HT1080 (cell line): ENCODE data around the gene KRTAP5-9. TPM values are rescaled to one million over a fixed set of nuclear protein-coding genes. Genes with fewer than 3 reads are reported as not detected.
"Not testable (repeated sequence)": the region's sequence is repeated elsewhere in the genome, so short reads cannot be mapped to it uniquely, and the experiment has no call there.

Experiments
- DNase-seq: peaks from one replicate; pipeline ENCODE4 v3.0.0-alpha.2; 2015; ENCODE audit warnings: low read depth
- total RNA-seq: library from RNA; depleted of rRNA; stranded (reverse); fragments of >200 nt; shearing (Covaris generic); gene quantifications from 2 replicates; pipeline ENCODE4 v1.2.3, GENCODE V29; 2014

Gene KRTAP5-9
- total RNA-seq, 1 experiment from 2014 or later: not detected

DNA sequence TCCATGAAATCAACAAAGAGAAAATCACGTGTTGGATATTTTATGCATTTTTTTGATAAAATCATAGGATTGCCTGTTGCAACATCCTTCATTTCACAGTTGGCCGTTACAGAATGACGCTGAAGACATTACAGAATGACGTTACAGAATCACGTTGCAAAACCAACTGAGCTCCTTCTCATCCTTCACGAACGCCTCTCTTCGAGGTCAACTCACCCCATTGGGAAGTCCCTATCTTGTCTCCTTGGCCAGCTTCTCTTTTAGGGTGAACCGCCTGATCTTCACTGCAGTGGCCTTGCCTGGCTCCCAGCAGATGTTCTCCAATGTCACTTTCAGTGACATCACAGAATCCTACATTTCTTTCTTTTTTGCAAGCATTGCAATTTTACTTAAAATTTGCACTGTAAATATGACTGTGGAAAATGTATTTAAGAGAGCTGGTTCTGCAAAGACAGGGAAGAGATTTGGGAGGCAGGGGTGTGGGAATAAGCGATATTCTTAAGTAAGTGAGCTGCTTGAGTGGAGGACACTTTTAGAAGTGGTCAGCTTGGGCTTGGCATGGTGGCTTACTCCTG is 16.1 kb upstream of the KRTAP5-9 start:
- no peak for DNase-seq

DNA sequence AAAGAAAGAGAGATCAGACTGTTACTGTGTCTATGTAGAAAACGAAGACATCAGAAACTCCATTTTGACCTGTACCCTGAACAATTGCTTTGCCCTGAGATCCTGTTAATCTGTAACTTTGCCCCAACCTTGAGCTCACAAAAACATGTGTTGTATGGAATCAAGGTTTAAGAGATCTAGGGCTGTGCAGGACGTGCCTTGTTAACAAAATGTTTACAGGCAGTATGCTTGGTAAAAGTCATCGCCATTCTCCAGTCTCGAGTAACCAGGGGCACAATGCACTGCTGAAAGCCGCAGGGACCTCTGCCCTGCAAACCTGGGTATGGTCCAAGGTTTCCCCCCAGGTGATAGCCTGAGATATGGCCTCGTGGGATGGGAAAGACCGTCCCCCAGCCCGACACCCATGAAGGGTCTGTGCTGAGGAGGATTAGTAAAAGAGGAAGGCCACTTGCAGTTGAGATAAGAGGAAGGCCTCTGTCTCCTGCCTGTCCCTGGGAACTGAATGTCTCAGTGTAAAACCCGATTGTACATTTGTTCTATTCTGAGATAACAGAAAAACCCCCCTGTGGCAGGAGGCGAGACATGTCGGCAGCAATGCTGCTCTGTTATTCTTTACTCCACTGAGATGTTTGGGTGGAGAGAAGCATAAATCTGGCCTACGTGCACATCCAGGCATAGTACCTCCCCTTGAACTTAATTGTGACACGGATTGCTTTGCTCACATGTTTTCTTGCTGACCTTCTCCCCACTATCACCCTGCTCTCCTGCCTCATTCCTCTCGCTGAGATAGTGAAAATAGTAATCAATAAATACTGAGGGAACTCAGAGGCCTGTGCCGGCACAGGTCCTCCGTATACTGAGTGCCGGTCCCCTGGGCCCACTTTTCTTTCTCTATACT is 13.3 kb upstream of the KRTAP5-9 start:
- not testable (repeated sequence) for DNase-seq

DNA sequence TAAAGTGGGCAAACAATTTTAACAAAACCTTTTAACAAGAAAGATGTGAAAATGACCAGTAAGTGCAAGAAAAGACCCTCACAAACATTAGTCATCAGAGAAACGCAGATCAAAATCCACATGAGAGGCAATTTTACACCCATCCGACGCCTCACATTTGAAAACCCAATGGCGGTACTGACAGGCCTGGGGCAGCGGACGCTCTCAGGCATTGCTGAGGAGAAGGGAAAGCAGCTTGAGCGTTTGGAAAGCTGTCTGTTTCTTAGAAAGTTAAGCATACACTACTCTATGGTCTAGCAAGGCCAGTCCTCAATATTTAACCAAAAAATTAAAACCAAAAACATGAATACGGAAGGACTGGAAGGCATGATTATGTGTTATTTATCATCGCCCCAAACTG is 12.4 kb upstream of the KRTAP5-9 start:
- DNase-seq: no peak

GRCh38 chr11:71537537-71537936 is 10.7 kb upstream of the KRTAP5-9 start:
- no peak for DNase-seq

GRCh38 chr11:71537977-71538665 is 10.1 kb upstream of the KRTAP5-9 start, which contains the start of gene KRTAP5-8:
Gene KRTAP5-8 (plus strand): TSS chr11:71538025. CDS start chr11:71538056, 31 bp downstream.
- DNase-seq: not testable (repeated sequence)

DNA sequence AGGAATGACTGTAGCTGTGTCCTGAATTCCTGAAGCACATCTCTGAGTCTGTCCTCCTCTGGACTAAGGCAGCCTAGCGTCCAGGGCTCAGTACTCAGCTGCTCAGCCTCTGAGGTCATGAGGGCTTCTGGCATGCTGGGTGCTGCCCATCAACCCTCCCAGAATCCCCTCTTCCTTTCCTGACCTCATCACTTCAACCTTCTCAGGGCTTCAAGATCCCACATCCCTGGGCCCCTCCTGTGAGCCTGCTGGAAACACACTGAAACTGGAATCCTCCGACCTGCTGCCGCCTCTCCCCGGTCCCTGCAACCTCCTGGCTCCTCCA is 9.6 kb upstream of the KRTAP5-9 start:
- no peak for DNase-seq

DNA sequence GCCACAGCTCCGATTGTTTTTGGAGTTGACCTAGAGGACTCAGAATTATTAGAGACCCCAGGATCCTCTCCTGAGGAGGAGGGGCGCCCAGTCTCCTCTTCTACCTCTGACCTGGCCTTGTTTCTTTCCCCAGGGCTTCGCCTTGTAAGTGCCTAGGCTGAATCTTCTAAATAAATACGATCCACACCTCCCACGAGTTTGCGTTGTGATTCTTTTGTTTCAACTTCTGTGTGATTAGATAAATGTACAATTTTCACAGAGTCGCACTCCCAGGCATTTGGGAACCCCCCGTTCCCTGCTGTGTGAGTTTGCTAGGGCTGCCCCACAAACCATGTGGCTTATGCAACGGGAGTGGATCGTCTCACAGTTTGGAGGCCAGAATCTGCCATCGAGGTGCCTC is 9.2 kb upstream of the KRTAP5-9 start:
- no peak for DNase-seq

DNA sequence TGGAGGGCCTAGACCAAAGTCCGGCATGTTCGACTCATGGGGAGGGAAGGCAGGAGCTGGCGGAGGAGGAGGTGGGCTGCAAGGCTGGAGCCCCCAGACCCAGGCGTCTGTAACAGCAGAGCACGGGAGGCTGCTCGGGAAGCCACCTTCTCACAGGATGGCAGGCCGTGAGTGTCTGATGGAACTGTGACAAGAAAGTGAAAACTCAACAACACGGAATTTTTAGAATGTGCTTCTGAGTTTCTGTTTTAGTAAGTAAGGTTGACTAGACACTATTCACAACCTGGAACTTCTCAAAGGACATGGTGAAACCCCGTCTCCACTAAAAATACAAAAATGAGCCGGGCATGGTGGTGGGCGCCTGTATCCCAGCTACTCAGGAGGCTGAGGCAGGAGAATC is 8.2 kb upstream of the KRTAP5-9 start:
- not testable (repeated sequence) for DNase-seq

DNA sequence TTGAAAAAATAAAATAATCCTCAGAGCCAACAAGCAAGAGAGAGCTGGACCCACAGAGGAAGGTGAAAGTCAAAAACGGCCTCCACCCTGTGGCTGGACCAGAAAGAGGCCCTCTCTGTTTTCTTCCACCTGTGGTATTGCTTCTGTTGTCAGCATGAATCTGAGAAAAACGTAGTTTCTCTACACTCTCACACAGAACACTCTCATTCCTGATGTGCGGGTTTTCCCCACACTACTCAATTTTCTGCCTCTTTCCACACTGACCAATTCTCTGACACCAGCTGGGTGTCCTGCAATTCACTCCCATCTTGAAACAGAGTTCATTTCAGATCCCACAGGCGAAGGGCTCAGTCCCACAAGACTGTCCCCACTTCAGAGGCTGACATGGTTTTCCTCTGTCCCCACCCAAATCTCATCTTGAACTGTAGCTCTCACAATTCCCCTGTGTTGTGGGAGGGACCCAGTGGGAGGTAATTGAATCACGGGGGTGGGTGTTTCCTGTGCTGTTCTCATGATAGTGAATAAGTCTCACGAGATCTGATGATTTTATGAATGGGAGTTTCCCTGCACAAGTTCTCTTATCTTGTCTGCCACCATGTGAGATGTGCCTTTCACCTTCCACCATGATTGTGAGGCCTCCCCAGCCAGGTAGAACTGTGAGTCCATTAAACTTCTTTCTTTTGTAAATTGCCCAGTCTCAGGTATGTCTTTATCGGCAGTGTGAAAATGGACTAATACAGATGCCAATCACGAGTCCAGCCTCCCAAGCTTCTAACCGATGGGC is 7.5 kb upstream of the KRTAP5-9 start:
- DNase-seq: not testable (repeated sequence)

DNA sequence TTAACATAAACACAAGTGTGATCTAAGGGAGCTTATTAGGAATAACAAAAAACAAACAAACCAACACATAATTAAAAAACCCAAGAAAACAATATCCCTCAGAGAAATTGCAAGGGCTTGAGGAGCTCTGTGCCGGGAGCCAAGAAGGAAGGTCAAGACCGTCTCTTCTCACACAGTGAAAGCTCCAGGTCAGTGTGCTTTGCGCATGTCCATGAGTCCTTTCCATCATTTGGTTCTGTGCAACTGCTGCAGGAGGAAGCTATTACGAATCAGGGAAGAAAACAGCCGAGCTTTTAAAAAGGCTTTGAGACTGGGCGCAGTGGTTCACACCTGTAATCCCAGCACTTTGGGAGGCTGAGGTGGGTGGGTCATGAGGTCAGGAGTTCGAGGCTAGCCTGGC is 5.8 kb upstream of the KRTAP5-9 start:
- no peak for DNase-seq

- DNase-seq: no peak
These were observed 5.1 kb upstream of the KRTAP5-9 start for GRCh38 chr11:71542879-71543777.

- no peak for DNase-seq
These were observed 4.4 kb upstream of the KRTAP5-9 start for GRCh38 chr11:71543866-71544265.

GRCh38 chr11:71544525-71545214 is 3.5 kb upstream of the KRTAP5-9 start:
- DNase-seq: no peak

DNA sequence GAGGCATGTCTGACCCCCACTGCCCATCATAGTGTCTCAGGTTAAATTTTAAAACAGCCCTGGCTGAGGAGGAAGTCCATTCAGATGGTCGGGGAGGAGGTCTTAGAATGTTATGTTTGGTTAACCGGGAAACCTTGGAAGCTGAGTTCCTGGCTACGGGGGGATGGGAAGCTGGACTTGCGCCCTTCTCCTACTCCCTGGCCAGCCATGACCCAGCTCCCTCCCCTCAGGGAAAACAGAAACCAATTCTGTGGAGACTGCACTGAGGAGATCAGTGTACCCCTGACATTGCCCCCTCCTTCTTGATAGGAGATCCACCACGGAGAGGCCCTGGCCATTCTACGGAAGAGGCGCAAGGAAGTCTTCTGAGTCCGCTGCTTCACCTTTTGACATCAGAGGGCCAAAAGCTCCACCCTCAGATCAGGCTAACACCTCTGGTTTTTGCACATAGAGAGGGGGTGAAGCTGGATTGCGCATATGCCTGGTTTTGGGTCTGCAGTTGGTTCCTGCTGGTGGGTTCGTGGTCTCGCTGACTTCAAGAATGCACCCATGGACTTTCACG is 2.7 kb upstream of the KRTAP5-9 start:
- DNase-seq: no peak

DNA sequence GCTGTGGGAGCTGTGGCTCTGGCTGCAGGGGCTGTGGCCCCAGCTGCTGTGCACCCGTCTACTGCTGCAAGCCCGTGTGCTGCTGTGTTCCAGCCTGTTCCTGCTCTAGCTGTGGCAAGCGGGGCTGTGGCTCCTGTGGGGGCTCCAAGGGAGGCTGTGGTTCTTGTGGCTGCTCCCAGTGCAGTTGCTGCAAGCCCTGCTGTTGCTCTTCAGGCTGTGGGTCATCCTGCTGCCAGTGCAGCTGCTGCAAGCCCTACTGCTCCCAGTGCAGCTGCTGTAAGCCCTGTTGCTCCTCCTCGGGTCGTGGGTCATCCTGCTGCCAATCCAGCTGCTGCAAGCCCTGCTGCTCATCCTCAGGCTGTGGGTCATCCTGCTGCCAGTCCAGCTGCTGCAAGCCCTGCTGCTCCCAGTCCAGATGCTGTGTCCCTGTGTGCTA is 514 bp downstream of the KRTAP5-9 start:
- DNase-seq: no peak

DNA sequence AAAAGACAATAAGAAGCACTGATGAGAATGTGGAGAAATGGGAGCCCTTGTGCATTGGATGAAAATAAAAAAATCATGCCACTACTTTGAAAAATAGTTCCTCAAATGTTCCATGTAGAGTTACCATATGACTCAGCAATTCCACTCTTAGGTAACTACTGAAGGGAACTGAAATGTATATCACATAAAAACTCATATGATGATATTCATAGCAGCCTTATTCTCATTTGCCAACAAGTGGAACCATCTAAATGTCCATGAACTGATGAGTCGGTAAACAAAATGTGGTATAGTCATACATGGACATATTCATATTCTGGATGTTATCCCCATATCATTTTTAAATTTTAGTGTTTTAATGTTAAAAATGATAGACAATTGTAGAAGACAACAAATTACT is 3.5 kb downstream of the KRTAP5-9 start:
- DNase-seq: no peak

DNA sequence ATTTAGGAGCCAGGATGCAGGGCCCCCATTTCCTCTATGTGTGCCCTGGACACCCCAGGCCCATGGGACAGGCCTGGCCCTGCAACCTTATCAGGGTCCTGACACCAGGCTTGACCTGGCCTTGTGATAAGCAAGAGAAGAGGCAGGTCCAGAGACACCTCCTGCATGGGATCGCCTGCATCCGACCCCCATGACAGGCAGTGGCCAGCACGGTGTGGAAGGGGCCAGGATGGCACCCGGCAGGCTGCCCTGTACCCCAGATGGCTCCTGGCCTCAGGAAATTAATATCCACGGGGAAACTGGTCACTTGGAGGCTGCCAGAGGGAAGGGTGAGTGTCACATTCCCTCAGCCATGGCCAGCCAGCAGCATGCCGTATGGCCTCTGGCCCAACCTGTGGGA is 6.8 kb downstream of the KRTAP5-9 start:
- DNase-seq: no peak

DNA sequence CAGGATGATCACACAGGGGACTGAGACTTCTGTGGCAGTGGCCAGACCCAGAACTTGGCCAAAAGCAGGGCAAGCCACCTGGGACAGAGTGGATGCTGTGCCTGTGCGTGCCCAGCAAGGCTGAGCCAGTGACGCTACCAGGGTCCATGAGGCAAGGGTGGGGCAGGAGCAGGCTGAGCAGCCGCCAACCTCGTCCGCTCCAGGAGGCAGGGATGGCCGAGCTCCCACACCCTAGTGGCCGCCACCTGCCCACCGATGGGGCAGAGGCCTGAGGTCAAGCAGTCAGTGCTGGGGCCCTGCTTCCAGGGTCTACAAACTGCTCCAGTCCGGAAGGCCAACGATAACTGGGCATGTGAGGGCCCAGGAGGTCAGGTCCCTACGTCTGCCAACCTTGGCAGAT is 7.3 kb downstream of the KRTAP5-9 start:
- DNase-seq: no peak

- no peak for DNase-seq
These were observed 7.8 kb downstream of the KRTAP5-9 start for GRCh38 chr11:71556018-71556417.

DNA sequence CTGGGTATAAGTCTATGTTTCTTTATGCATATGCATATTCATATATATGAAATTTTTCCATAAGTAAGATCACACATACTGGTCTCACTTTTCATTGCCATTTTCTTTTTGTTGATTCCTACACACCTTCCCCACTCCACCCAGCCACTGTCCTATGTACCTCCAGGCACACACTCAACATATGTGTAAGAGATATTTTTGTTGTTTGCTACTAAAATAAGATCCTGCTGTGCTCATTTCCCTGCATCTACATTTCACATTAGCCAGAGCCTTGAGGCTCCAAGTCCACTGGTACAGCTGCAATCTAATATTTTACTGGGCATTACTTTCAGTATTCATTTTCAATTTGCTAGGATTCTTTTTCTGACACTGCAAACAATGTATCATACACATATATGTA is 9.0 kb downstream of the KRTAP5-9 start:
- DNase-seq: no peak
